DND-41 (cell line): ENCODE data around the gene SERP1.

Source experiments
- ATAC-seq: fragments of 200-7000 bp; cut with Tn5 transposase; 3 replicates; pipeline ENCODE4 v1.9.1; 2021; ENCODE audit warnings: low read depth; ENCODE audit not compliant: insufficient read depth
- DNase-seq: peaks from one replicate; pipeline ENCODE4 v3.0.0-alpha.2; 2020
- H2AFZ ChIP-seq: 2 replicates; pipeline ENCODE4 v1.6.0; 2012; ENCODE audit warnings: low read depth, low read length
- H3K27ac ChIP-seq: 2 replicates; pipeline ENCODE4 v1.5.1; 2012; ENCODE audit warnings: low read length, inconsistent platforms
- H3K27me3 ChIP-seq: fragments of 200-600 bp; sonication (generic); 2 replicates; pipeline ENCODE4 v1.6.0; 2012; ENCODE audit warnings: low read length, mild to moderate bottlenecking, inconsistent platforms; ENCODE audit not compliant: insufficient read depth, poor library complexity
- H3K36me3 ChIP-seq: 2 replicates; pipeline ENCODE4 v1.5.1; 2012; ENCODE audit warnings: low read length, inconsistent platforms; ENCODE audit not compliant: insufficient read depth
- H3K4me1 ChIP-seq: 2 replicates; pipeline ENCODE4 v1.5.1; 2012; ENCODE audit warnings: mild to moderate bottlenecking, low read length; ENCODE audit not compliant: insufficient read depth
- H3K4me2 ChIP-seq: 2 replicates; pipeline ENCODE4 v1.6.0; 2012; ENCODE audit warnings: mild to moderate bottlenecking, moderate library complexity, low read length, inconsistent platforms; ENCODE audit not compliant: insufficient read depth
- H3K4me3 ChIP-seq, 2 experiments: fragments of 200-600 bp in 1 of 2; shearing (Covaris generic) in 1 of 2; 2 replicates each; pipeline ENCODE4 v1.5.1; 2012 to 2016; ENCODE audit warnings: inconsistent platforms in 2 of 2, low read length in 2 of 2, mild to moderate bottlenecking in 2 of 2, low read depth in 1 of 2, moderate library complexity in 1 of 2
- H3K79me2 ChIP-seq: 2 replicates; pipeline ENCODE4 v1.6.0; 2012; ENCODE audit warnings: low read length, inconsistent platforms; ENCODE audit not compliant: insufficient read depth
- H3K9ac ChIP-seq: 2 replicates; pipeline ENCODE4 v1.6.0; 2012; ENCODE audit warnings: low read depth, mild to moderate bottlenecking, inconsistent platforms, low read length, moderate library complexity
- H3K9me3 ChIP-seq: 2 replicates; pipeline ENCODE4 v1.5.1; 2012; ENCODE audit warnings: low read length, moderate library complexity, mild to moderate bottlenecking, inconsistent platforms; ENCODE audit not compliant: insufficient read depth, severe bottlenecking
- H4K20me1 ChIP-seq: 2 replicates; pipeline ENCODE4 v1.6.0; 2012; ENCODE audit warnings: low read length; ENCODE audit not compliant: insufficient read depth
- CTCF ChIP-seq: IDR thresholded peaks from 2 replicates; pipeline ENCODE4 v1.5.1; 2012; ENCODE audit warnings: borderline replicate concordance, low read length, moderate library complexity, mild to moderate bottlenecking; ENCODE audit not compliant: poor library complexity, severe bottlenecking; ENCODE audit errors: extremely low read depth
- EZH2 ChIP-seq: IDR thresholded peaks from 3 replicates; pipeline ENCODE4 v1.6.1; 2012; ENCODE audit warnings: borderline replicate concordance, low read depth, mild to moderate bottlenecking, moderate library complexity, low read length, inconsistent platforms; ENCODE audit not compliant: severe bottlenecking

Gene SERP1

GRCh38 chr3:150544041-150544440 is 2.3 kb downstream of the SERP1 start:
- TF ChIP-seq EZH2 (no peak), CTCF (no peak)
- Histone ChIP-seq H3K27me3 (no peaks in the 10 kb centered on the region), H3K9ac (0 out of 2 replicates have a peak overlapping the region, but pooled peaks have one; percentile 91), H4K20me1 (peaks cover 14% of the 10 kb centered on the region; the same call in 1 of the 2 replicates), H3K9me3 (no peaks in the 10 kb centered on the region), H3K27ac (no peak overlapping the region), H2AFZ (no peak overlapping the region), H3K4me2 (peak overlapping the region; percentile 68), H3K4me3 (peak overlapping the region in 1 of 2 experiments; percentile 81; a peak in 1 of 4 replicates), H3K79me2 (peaks cover 57% of the 10 kb centered on the region), H3K36me3 (peaks cover 32% of the 10 kb centered on the region), H3K4me1 (peaks cover 37% of the 10 kb centered on the region)
- ATAC-seq (no peak), DNase-seq (no peak)

- no peak overlapping the region for H3K27ac ChIP-seq
- no peak for DNase-seq
- no peak overlapping the region for H3K4me3 ChIP-seq
These were observed 2.8 kb downstream of the SERP1 start for GRCh38 chr3:150543531-150543930.

GRCh38 chr3:150543128-150543527 is 3.2 kb downstream of the SERP1 start:
- Histone ChIP-seq H3K9me3 (no peaks in the 10 kb centered on the region), H2AFZ (no peak overlapping the region), H3K9ac (no peak overlapping the region), H3K36me3 (peaks cover 32% of the 10 kb centered on the region), H3K79me2 (peaks cover 48% of the 10 kb centered on the region), H3K4me1 (peaks cover 28% of the 10 kb centered on the region), H3K27me3 (no peaks in the 10 kb centered on the region), H3K4me3 (no peak overlapping the region), H3K4me2 (0 out of 2 replicates have a peak overlapping the region, but pooled peaks have one; percentile 4), H3K27ac (no peak overlapping the region), H4K20me1 (peaks cover 14% of the 10 kb centered on the region; the same call in 1 of the 2 replicates)
- ATAC-seq (no peak), DNase-seq (no peak)
- TF ChIP-seq CTCF (no peak), EZH2 (no peak)

More at GRCh38 chr3:150543531-150543930, 2.8 kb downstream of the SERP1 start:
- Histone ChIP-seq H3K79me2 (peaks cover 52% of the 10 kb centered on the region), H3K27me3 (no peaks in the 10 kb centered on the region), H4K20me1 (peaks cover 14% of the 10 kb centered on the region; the same call in 1 of the 2 replicates), H3K9ac (no peak overlapping the region), H3K4me2 (0 out of 2 replicates have a peak overlapping the region, but pooled peaks have one; percentile 68), H2AFZ (no peak overlapping the region), H3K4me1 (peaks cover 32% of the 10 kb centered on the region), H3K9me3 (no peaks in the 10 kb centered on the region), H3K36me3 (peaks cover 32% of the 10 kb centered on the region)
- TF ChIP-seq CTCF = no peak
- TF ChIP-seq EZH2 = no peak
- ATAC-seq = no peak
